CD4-positive, alpha-beta T cell treated with Interleukin-6 at 100 ng/mL for 8 hours (primary cell): Measurements from ENCODE around the gene CPLX3.
A peak's percentile ranks its signal among the peaks of the same experiment; 100 is the strongest.

ENCODE experiments used
- DNase-seq: peaks from one replicate; pipeline ENCODE4 v3.0.0-alpha.2; 2020; ENCODE audit warnings: mixed read lengths, low spot score

Gene CPLX3

GRCh38 chr15:74870436-74871215, 44.2 kb downstream of the CPLX3 start:
- no peak for DNase-seq

DNA sequence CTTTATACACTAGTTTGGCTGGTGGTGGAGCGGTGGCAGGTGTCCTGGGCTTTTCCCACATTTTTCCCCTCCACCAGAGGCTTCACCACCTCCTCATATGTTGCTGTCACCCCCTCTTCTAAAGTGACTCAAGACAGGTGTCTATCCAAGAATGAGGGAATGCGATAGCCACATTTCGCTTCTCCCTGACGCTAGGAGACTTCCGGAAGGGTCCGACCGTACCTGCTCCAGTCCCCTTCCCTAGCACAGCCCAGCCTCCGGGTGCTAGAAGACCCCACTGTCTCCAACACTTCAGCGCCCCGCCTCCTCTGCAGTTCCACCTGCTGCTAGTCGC, 46.2 kb downstream of the CPLX3 start:
- DNase-seq, result no peak

DNA sequence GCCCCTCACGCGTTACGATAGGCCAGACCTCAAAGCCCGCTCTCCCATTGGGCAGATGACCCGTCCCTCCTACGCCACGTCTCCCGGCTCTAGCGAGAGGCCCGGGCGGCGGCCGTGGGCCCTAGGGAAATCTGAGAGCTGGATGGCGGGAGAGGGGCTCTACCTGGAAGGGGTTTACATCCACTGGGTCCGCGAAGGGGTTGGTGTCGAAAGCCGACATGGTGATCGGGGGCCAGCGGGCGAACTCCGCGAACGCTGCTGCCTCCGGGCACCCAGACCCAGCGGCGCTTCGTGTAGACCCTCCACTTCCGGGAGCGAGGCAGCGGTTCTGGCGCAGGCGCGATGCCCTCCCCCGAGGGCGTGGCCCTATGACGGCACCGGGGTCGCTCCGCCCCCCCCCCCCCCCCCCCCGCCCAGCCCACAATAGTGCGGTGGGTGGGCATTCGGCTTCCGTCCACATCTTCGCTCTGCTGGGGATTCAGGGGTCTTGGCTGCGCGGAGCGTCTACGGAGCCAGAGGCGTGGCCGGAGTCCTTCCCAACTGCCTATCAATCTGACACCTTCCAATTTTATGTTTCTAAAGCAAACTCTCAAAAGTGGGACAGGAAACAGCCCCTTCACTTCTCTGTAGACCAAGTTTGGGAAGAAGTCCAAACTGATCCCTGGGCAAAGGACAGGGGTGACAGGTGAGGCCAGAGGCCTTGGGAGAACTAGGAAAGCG, 46.8 kb downstream of the CPLX3 start, which contains the start of gene SCAMP2:
Gene SCAMP2, minus strand, starts transcription at position 330 of the 720 bp plus-strand sequence. Its CDS starts 110 bp downstream, at position 220.
- peak; percentile 88 for DNase-seq

- no peak for DNase-seq
These were observed 47.5 kb downstream of the CPLX3 start for GRCh38 chr15:74873756-74874424.

- DNase-seq, result no peak
These were observed 51.8 kb downstream of the CPLX3 start for GRCh38 chr15:74878273-74878672.
